ENCODE measurements around the gene VWA3B.
"Not testable (repeated sequence)": the region's sequence is repeated elsewhere in the genome, so short reads cannot be mapped to it uniquely, and the experiment has no call there.

The VWA3B gene

GRCh38 chr2:98084869-98085238 is 2.1 kb upstream of the VWA3B start:
- peaks cover 46% of the 10 kb centered on the region for H3K4me1 ChIP-seq
- no peaks in the 10 kb centered on the region for H4K20me1 ChIP-seq
- H3K4me3 ChIP-seq = no peak overlapping the region
- no peak overlapping the region for H3K4me2 ChIP-seq
- H3K9me3 ChIP-seq = no peaks in the 10 kb centered on the region
- no peak overlapping the region for H3K27ac ChIP-seq
- peaks cover 11% of the 10 kb centered on the region; the same call in 1 of the 2 replicates for H3K27me3 ChIP-seq
- no peak overlapping the region for H3K9ac ChIP-seq
- TF ChIP-seq Cebpa-rat (IDR thresholded peaks at IDR 0.05) = no peak
- H3K36me3 ChIP-seq = no peaks in the 10 kb centered on the region

GRCh38 chr2:98085649-98086048 is 1.3 kb upstream of the VWA3B start:
- H3K4me2 ChIP-seq = no peak overlapping the region
- H3K27me3 ChIP-seq = peaks cover 11% of the 10 kb centered on the region; the same call in 1 of the 2 replicates
- no peak overlapping the region for H3K9ac ChIP-seq
- H3K27ac ChIP-seq = no peak overlapping the region
- no peaks in the 10 kb centered on the region for H3K9me3 ChIP-seq
- no peak for TF ChIP-seq Cebpa-rat (IDR thresholded peaks at IDR 0.05)
- no peaks in the 10 kb centered on the region for H4K20me1 ChIP-seq
- no peak overlapping the region for H3K4me3 ChIP-seq
- H3K36me3 ChIP-seq = no peaks in the 10 kb centered on the region
- H3K4me1 ChIP-seq = peaks cover 46% of the 10 kb centered on the region

- peaks cover 29% of the 10 kb centered on the region for H3K4me1 ChIP-seq
- H3K9me3 ChIP-seq = no peaks in the 10 kb centered on the region
- peak overlapping the region; percentile 66 for H3K4me3 ChIP-seq
- H3K27me3 ChIP-seq = peaks cover 11% of the 10 kb centered on the region; the same call in 1 of the 2 replicates
- H3K4me2 ChIP-seq = peak overlapping the region; percentile 93
- no peak overlapping the region for H3K27ac ChIP-seq
- TF ChIP-seq Cebpa-rat (IDR thresholded peaks at IDR 0.05) = no peak
- H3K36me3 ChIP-seq = no peaks in the 10 kb centered on the region
- H4K20me1 ChIP-seq = no peaks in the 10 kb centered on the region
- no peak overlapping the region for H3K9ac ChIP-seq
These were observed 567 bp downstream of the VWA3B start for GRCh38 chr2:98087447-98088020.

DNA sequence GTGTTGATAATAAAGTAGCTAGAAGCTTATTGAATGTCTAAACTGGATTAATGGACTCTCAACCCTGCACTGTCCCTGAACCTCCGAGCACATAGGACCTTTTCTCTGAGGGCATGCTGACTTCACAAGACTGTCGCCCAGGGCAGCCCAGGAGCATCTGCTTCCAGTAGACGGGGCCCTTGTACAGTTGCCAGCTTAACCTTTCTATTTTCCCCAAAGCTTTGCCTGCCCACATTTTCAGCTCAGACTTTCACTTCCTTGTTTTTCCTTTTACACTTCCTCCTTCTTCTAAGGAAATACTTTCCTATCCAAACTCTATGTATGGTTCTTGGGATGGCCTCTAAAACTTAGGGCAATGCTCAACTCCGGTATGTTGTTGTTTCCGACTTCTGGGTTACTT is 1.3 kb downstream of the VWA3B start:
- H3K27ac ChIP-seq = no peak overlapping the region

GRCh38 chr2:98089941-98090340 is 3.0 kb downstream of the VWA3B start:
- Histone ChIP-seq H3K27me3 (peaks cover 11% of the 10 kb centered on the region; the same call in 1 of the 2 replicates), H3K9ac (no peak overlapping the region), H3K4me3 (no peak overlapping the region), H3K27ac (no peak overlapping the region), H3K4me1 (peaks cover 24% of the 10 kb centered on the region), H4K20me1 (no peaks in the 10 kb centered on the region), H3K4me2 (no peak overlapping the region), H3K36me3 (no peaks in the 10 kb centered on the region), H3K9me3 (peaks cover 5% of the 10 kb centered on the region; the same call in 1 of the 2 replicates)
- no peak for TF ChIP-seq Cebpa-rat (IDR thresholded peaks at IDR 0.05)

More for the DNA sequence above, 1.3 kb downstream of the VWA3B start:
- Histone ChIP-seq H3K4me2 (peak overlapping the region; percentile 93), H3K27me3 (peaks cover 11% of the 10 kb centered on the region; the same call in 1 of the 2 replicates), H3K36me3 (no peaks in the 10 kb centered on the region), H3K9ac (no peak overlapping the region), H4K20me1 (no peaks in the 10 kb centered on the region), H3K9me3 (no peaks in the 10 kb centered on the region), H3K4me3 (no peak overlapping the region), H3K4me1 (peaks cover 24% of the 10 kb centered on the region)
- no peak for TF ChIP-seq Cebpa-rat (IDR thresholded peaks at IDR 0.05)

- H3K4me1 ChIP-seq = peaks cover 24% of the 10 kb centered on the region
- no peaks in the 10 kb centered on the region for H4K20me1 ChIP-seq
- H3K4me3 ChIP-seq = no peak overlapping the region
- H3K4me2 ChIP-seq = no peak overlapping the region
- TF ChIP-seq Cebpa-rat (IDR thresholded peaks at IDR 0.05) = no peak
- no peak overlapping the region for H3K9ac ChIP-seq
- H3K36me3 ChIP-seq = no peaks in the 10 kb centered on the region
- H3K27me3 ChIP-seq = peaks cover 11% of the 10 kb centered on the region; the same call in 1 of the 2 replicates
- H3K27ac ChIP-seq = no peak overlapping the region
- peaks cover 6% of the 10 kb centered on the region; the same call in 1 of the 2 replicates for H3K9me3 ChIP-seq
These were observed 4.0 kb downstream of the VWA3B start for GRCh38 chr2:98090951-98091350.

- H4K20me1 ChIP-seq = no peaks in the 10 kb centered on the region
- H3K4me1 ChIP-seq = peaks cover 18% of the 10 kb centered on the region
- H3K4me2 ChIP-seq = no peak overlapping the region
- no peak for TF ChIP-seq Cebpa-rat (IDR thresholded peaks at IDR 0.05)
- peaks cover 6% of the 10 kb centered on the region; the same call in 1 of the 2 replicates for H3K9me3 ChIP-seq
- no peak overlapping the region for H3K9ac ChIP-seq
- peaks cover 7% of the 10 kb centered on the region; the same call in 1 of the 2 replicates for H3K27me3 ChIP-seq
- no peak overlapping the region for H3K4me3 ChIP-seq
- H3K27ac ChIP-seq = no peak overlapping the region
- H3K36me3 ChIP-seq = no peaks in the 10 kb centered on the region
These were observed 4.8 kb downstream of the VWA3B start for GRCh38 chr2:98091738-98092137.

GRCh38 chr2:98093146-98093545 is 6.2 kb downstream of the VWA3B start:
- TF ChIP-seq Cebpa-rat (IDR thresholded peaks at IDR 0.05) = no peak
- Histone ChIP-seq H3K27ac (no peak overlapping the region), H3K9ac (no peak overlapping the region), H3K27me3 (no peaks in the 10 kb centered on the region), H4K20me1 (no peaks in the 10 kb centered on the region), H3K4me1 (peaks cover 4% of the 10 kb centered on the region), H3K9me3 (peaks cover 6% of the 10 kb centered on the region; the same call in 1 of the 2 replicates), H3K4me2 (no peak overlapping the region), H3K36me3 (no peaks in the 10 kb centered on the region), H3K4me3 (no peak overlapping the region)

GRCh38 chr2:98093611-98094010 is 6.6 kb downstream of the VWA3B start:
- Histone ChIP-seq H4K20me1 (no peaks in the 10 kb centered on the region), H3K9ac (no peak overlapping the region), H3K27me3 (no peaks in the 10 kb centered on the region), H3K9me3 (peaks cover 6% of the 10 kb centered on the region; the same call in 1 of the 2 replicates), H3K27ac (no peak overlapping the region), H3K4me2 (no peak overlapping the region), H3K36me3 (no peaks in the 10 kb centered on the region), H3K4me1 (no peaks in the 10 kb centered on the region), H3K4me3 (no peak overlapping the region)
- no peak for TF ChIP-seq Cebpa-rat (IDR thresholded peaks at IDR 0.05)

DNA sequence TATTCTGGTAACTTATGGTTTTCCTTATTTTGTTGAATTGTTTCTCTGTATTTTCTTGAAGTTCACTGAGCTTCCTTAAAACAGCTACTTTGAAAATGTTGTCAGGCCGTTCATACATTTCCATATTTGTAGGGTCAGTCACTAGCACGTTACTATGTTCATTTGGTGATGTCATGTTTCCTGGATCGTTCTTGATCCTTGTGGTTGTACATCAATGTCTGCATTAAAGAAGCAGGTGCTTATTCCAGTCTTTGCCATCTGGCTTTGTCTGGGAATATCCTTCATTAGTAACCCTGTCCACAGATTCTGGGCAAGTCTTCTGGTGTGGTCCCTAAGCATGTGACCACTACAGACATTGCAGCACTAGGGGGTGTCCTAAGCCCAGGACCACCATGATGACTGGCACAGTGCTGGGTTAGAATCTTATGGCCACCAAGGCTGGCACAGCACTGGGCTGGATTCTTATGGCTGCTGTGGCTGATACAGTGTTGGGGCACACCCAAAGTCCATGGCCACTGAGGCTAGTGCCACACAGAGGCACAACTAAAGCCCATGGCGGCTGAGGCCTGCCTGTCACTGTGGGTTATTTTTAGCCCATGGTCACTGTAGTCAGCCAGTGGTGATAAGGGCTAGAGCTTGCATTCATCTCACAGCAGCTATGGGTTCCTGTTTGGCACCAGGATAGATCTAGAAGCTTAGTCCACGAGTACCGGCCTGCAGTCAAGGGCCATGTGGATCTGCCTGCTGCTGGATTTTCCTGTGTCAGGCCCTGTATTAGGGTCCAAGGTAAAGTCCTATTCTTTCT is 13.2 kb downstream of the VWA3B start:
- Histone ChIP-seq H3K9ac (no peak overlapping the region), H3K4me2 (no peak overlapping the region), H3K27ac (no peak overlapping the region), H3K4me3 (no peak overlapping the region), H3K9me3 (peaks cover 15% of the 10 kb centered on the region), H3K36me3 (no peaks in the 10 kb centered on the region), H3K27me3 (no peaks in the 10 kb centered on the region), H3K4me1 (no peaks in the 10 kb centered on the region), H4K20me1 (no peaks in the 10 kb centered on the region)
- TF ChIP-seq Cebpa-rat (IDR thresholded peaks at IDR 0.05) = no peak

DNA sequence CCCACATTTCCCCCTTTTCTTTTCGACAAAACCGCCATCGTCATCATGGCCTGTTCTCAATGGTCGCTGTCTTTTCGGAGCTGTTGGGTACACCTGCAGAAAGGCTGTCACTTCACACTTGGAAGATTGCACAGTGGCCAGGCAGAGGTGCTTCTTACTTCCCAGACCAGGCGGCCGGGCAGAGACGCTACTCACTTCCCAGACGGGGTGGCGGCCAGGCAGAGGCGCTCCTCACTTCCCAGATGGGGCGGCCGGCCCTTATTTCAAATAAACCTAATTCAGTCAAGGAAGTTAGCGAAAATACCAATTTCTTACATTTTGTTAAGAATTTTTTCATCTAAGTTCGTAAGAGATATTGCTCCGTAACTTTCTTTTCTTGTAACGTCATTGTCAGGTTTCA is 15.3 kb downstream of the VWA3B start:
- not testable (repeated sequence) for H3K36me3 ChIP-seq, H3K9ac ChIP-seq, H3K4me1 ChIP-seq, H3K27ac ChIP-seq, H3K27me3 ChIP-seq, H3K4me2 ChIP-seq, H3K4me3 ChIP-seq, H4K20me1 ChIP-seq
- H3K9me3 ChIP-seq = peaks cover 15% of the 10 kb centered on the region

Measured in BLaER1 (cell line).